Measurements from ENCODE around the gene FKBP1A.

DNA sequence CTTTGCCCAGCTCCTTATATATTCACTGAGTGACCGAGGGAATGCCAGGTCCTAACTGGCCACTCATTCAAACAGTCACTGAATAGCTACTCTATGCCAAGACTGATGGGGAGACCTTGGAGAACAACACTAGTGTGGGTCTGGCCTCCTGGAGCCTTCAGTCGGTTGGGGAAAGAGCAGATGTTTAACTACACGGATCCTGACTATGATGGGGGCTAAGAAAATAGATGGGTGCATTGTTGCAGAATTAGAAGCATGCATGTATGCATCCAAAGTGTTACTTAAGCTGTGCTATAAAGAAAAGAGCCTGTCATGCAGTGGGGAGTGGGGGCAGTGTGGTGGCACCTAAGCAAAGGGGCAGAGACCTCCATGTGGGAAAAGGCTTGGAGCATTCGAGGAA, 6.5 kb downstream of the FKBP1A start:
- no peak for TF ChIP-seq EZH2phosphoT487 (IDR thresholded peaks at IDR 0.05; ENCODE audit: low read depth)
- TF ChIP-seq, protein P1, sequence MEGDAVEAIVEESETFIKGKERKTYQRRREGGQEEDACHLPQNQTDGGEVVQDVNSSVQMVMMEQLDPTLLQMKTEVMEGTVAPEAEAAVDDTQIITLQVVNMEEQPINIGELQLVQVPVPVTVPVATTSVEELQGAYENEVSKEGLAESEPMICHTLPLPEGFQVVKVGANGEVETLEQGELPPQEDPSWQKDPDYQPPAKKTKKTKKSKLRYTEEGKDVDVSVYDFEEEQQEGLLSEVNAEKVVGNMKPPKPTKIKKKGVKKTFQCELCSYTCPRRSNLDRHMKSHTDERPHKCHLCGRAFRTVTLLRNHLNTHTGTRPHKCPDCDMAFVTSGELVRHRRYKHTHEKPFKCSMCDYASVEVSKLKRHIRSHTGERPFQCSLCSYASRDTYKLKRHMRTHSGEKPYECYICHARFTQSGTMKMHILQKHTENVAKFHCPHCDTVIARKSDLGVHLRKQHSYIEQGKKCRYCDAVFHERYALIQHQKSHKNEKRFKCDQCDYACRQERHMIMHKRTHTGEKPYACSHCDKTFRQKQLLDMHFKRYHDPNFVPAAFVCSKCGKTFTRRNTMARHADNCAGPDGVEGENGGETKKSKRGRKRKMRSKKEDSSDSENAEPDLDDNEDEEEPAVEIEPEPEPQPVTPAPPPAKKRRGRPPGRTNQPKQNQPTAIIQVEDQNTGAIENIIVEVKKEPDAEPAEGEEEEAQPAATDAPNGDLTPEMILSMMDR (IDR thresholded peaks at IDR 0.05; ENCODE audit: low read depth, low read length): no peak

All from OCI-LY3 (cell line).